GM12872 (cell line): ENCODE data around the gene GRPR.

Experiments
- TF ChIP-seq, protein P1 (sequence below): IDR thresholded peaks from 3 replicates; pipeline ENCODE4 v1.5.1; 2011; ENCODE audit warnings: low read depth, mild to moderate bottlenecking, low read length, moderate library complexity; ENCODE audit not compliant: insufficient read depth

The GRPR gene

DNA sequence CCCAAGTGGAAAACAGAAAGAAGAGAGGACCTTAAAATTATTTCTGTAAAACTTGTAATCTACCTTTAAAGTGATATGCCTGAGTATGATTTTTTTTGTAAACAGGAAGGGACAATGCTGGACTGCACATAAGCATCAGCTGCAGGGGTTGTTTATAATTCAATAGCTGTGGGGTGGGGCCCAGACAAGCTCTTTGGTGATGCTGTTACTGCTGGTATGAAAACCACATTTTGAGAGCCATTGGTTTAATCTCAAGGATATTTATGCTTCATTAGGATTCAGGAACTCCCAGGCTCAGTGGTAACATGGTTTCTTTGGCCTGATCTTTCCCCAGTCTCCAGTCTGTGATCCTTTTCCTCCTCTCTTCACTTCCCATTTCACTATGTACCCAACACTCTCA is 34.3 kb upstream of the GRPR start:
- TF ChIP-seq, protein P1, sequence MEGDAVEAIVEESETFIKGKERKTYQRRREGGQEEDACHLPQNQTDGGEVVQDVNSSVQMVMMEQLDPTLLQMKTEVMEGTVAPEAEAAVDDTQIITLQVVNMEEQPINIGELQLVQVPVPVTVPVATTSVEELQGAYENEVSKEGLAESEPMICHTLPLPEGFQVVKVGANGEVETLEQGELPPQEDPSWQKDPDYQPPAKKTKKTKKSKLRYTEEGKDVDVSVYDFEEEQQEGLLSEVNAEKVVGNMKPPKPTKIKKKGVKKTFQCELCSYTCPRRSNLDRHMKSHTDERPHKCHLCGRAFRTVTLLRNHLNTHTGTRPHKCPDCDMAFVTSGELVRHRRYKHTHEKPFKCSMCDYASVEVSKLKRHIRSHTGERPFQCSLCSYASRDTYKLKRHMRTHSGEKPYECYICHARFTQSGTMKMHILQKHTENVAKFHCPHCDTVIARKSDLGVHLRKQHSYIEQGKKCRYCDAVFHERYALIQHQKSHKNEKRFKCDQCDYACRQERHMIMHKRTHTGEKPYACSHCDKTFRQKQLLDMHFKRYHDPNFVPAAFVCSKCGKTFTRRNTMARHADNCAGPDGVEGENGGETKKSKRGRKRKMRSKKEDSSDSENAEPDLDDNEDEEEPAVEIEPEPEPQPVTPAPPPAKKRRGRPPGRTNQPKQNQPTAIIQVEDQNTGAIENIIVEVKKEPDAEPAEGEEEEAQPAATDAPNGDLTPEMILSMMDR = no peak

DNA sequence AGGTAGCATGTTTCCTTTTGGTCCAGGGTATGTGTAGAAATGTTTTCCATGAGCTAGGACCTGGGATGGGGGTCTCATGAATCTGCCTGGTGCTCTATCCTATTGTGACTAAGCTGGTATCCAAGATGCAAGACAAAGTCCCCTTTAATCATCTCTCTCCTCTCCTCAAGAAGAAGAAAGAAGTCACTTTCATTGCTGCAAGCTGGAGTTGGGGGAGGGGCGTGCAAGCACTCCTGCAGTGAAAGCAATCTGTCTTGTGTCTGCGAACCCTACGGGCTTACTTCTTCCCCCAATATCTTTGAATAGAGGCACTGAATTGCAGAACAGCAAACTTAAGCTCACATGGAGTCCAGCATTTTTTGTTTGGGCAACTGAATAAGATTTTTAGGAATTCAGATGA is 27.2 kb upstream of the GRPR start:
- TF ChIP-seq, protein P1 = no peak

DNA sequence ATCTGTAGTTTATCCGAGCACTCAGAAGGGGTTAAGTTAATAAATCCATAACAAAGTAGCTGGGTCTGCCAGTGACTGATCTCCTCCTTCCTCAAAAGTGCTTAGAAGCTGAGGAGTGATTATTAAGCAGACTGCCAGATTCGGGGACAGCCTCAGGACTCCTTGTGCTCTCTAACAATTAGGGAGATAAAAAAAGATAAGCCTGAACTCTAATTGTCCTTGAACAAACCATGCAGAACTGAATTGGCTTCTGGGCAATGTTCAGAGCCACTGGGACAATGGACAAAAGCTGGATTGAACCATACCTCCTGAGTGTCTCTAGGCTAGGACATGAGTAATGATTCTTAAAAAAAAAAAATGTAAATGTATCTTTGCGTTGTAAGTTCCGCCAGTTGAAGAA is 22.7 kb upstream of the GRPR start:
- TF ChIP-seq, protein P1 = no peak

DNA sequence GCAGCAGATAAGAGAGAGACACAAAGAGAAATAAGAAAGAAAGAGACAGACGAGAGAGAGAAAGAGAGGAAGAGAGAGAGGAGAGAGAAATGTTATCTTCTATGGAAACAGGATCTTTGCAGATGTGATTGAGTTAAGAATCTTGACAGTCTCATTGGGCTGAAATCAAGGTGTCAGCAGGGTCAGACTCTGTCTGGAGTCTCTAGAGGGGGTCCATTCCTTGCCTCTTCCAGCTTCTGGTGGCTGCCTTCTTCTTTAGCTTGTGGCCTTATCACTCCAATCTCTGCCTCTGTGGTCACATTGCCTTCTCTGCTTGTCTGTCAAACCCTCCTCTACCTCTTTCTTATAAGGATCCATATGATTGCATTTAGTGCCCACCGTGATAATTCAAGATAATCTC is 21.8 kb upstream of the GRPR start:
- TF ChIP-seq, protein P1 = no peak

DNA sequence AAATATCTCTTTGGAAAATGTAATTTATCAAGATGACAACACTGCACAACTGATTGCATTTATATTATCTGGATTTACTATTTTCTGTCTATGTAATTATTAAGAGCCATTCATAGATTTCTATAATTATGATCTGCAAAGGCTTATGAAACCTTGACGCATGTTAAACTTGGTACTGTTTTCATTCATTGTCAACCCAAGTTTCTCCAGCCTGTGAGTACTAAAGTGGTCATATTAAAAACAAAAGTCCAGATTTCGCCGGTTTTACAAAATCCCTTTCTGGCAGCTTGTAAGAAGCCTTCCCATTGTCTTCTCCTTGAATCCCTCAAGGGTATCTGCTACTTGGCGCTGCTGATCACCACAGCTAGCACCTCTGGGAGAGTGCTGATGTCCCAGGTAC is 19.7 kb upstream of the GRPR start:
- TF ChIP-seq, protein P1 = no peak

DNA sequence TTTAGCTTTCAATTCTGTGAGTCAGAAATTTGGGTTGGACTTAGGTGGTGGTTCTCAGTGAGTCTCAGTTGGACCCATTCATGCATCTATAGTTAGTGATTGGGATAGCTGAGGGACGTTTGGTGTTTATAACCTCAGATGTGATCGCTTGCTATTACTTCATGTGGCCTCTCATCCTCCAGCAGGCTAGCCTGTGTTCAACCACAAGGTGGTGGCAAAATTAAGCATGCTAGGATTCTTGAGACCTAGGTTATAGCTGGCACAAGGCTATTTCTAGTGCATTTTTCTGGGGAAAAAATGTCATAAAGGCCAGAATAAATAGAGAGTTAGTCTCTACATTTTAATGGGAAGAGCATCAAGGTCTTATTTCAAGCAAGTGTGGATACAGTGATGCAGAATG is 10.9 kb upstream of the GRPR start:
- TF ChIP-seq, protein P1 = no peak

DNA sequence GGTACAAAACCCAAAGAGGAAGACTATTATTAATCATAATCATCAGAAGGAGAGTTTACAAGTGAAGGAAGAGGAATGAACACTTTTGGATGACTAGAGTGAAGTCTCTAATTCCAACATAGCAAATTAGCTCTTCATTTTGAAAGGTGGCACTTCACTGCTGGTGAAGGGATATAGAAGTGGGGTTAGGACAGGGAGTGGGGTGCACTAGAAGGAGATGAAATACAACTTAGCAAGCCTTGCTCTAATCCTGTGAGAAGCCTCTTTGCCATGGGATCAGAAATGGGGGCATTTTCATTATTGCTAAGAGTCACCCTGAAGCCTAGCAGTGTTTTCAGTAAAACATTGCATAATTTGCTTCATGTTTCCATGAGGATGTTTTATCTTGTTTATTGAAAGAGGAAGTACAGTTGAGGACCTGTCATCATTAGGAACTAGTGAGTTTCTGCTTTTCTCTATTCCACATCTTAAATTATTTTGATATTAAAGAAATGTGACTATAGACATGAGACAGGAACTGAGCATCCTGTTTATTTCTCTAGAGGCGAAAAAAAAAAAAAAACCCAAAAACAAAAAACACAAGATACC is 9.3 kb upstream of the GRPR start:
- TF ChIP-seq, protein P1 = no peak
